ENCODE data around the gene PDE7B. TPM values are rescaled to one million over a fixed set of nuclear protein-coding genes. Genes with fewer than 3 reads are reported as not detected.
"Not testable (repeated sequence)": the region's sequence is repeated elsewhere in the genome, so short reads cannot be mapped to it uniquely, and the experiment has no call there.

The PDE7B gene
- total RNA-seq, 1 donor from 2014 or later: 0.53 TPM

DNA sequence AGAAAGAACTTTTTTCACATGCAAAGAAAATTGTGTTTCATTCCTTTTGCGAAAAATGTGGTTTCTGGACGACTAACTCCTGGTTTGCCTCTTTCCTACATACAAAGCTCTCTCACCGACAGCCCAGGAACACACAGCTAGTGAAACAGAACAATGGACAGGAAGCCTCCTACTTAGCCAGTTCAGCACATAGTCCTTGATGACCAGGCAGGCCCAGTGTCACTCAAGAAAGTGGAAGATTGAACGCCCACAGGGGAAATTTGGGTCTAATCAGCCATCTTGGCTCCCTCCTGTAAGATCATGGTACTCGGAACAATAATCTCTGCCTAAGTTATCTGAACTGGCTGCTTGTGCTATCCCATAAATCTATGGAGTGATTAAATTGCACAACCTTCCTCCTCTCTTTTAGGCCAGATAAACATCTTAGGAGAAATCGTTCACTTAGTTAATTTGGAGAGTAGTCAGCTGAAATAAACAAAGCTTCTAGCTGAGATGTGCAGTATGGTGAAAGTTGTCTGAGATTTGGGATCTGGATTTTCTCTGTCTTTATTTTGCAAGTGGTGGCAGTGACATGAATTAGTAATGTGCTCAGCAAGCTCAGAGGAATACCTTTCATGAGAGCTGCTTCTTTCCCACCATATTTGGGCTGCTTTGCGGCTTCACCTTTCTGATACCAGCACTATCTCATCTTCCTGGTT lies 251.6 kb downstream of the PDE7B start:
- H3K27me3 ChIP-seq (ENCODE audit: control insufficient read depth, insufficient read depth, low read length): no peaks in the 10 kb centered on the region
- H3K36me3 ChIP-seq (ENCODE audit: control insufficient read depth, insufficient read depth, low read length): no peaks in the 10 kb centered on the region
- H3K4me3 ChIP-seq (ENCODE audit: low read depth, low read length): no peak overlapping the region
- TF ChIP-seq, protein P1, sequence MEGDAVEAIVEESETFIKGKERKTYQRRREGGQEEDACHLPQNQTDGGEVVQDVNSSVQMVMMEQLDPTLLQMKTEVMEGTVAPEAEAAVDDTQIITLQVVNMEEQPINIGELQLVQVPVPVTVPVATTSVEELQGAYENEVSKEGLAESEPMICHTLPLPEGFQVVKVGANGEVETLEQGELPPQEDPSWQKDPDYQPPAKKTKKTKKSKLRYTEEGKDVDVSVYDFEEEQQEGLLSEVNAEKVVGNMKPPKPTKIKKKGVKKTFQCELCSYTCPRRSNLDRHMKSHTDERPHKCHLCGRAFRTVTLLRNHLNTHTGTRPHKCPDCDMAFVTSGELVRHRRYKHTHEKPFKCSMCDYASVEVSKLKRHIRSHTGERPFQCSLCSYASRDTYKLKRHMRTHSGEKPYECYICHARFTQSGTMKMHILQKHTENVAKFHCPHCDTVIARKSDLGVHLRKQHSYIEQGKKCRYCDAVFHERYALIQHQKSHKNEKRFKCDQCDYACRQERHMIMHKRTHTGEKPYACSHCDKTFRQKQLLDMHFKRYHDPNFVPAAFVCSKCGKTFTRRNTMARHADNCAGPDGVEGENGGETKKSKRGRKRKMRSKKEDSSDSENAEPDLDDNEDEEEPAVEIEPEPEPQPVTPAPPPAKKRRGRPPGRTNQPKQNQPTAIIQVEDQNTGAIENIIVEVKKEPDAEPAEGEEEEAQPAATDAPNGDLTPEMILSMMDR (IDR thresholded peaks at IDR 0.05; ENCODE audit: insufficient read depth, low read length, severe bottlenecking): no peak
- FAIRE-seq: no peak
- no peak for DNase-seq (ENCODE audit: low read depth)

DNA sequence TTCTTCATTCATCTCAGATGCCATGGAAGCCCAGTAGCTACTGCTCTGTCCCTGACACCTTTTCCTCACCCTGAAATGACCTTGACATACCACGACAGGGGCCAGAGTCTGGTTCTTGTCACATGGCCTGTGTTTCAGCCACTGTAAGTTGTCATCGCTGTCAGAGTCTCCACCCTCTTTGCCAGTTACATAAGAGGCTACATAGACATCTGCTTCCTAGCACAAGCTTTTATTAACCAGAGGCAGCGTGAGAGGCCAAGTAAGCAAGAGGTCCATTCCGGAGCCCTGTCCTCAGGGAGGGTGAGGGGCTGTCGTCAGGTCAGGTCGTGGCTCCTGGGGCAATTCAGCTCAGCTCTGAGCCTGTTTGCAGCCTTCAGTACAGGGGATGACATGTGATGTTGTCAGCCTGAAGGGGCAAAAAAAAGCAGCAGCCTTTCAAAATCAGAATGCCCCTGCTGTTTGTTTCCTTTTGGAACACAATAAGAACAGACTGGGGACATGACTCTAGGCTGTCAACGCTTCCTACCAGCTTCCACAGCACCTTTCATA lies 252.3 kb downstream of the PDE7B start:
- FAIRE-seq (no peak), DNase-seq (ENCODE audit: low read depth) (no peak)
- TF ChIP-seq, protein P1 (IDR thresholded peaks at IDR 0.05; ENCODE audit: insufficient read depth, low read length, severe bottlenecking): no peak
- no peaks in the 10 kb centered on the region for H3K36me3 ChIP-seq (ENCODE audit: control insufficient read depth, insufficient read depth, low read length)
- H3K4me3 ChIP-seq (ENCODE audit: low read depth, low read length): no peak overlapping the region
- H3K27me3 ChIP-seq (ENCODE audit: control insufficient read depth, insufficient read depth, low read length): no peaks in the 10 kb centered on the region

DNA sequence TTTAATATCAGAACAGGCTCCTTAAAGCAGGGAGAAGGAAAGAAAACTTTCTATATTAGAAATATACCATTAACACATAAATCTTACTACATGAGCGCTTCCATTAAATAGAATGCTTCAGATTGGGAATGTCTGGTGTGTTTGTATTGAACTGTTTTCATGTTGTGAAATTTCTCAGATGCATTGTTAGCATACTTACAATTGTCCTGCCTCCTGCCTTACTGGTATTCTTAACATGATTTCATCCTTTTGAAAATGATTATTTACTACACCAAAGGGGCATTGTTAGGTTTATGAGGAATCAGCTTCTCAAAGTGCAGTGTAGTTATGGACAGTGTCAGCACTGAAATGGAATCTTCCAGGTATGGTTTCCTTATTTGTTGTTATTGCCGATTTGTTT lies 253.1 kb downstream of the PDE7B start:
- Histone ChIP-seq H3K27me3 (ENCODE audit: control insufficient read depth, insufficient read depth, low read length) (no peaks in the 10 kb centered on the region), H3K36me3 (ENCODE audit: control insufficient read depth, insufficient read depth, low read length) (no peaks in the 10 kb centered on the region), H3K4me3 (ENCODE audit: low read depth, low read length) (no peak overlapping the region)
- TF ChIP-seq, protein P1 (IDR thresholded peaks at IDR 0.05; ENCODE audit: insufficient read depth, low read length, severe bottlenecking): no peak
- FAIRE-seq (no peak), DNase-seq (ENCODE audit: low read depth) (no peak)

DNA sequence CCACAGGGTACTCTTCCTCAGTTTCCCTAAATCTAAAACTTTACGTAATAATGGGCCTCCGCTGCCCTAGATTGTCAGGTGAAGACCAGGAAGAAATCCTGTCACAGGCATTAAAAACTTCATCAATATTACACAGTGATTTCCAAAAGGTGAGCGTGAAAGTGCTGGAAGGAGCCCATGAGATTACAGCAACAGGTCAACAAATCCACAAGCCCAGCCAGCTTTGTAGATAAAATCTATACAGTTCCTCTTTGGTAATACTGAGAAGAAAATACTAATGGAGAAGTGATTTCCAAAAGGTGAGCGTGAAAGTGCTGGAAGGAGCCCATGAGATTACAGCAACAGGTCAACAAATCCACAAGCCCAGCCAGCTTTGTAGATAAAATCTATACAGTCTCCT lies 254.3 kb downstream of the PDE7B start:
- not testable (repeated sequence) for H3K27me3 ChIP-seq (ENCODE audit: control insufficient read depth, insufficient read depth, low read length); H3K36me3 ChIP-seq (ENCODE audit: control insufficient read depth, insufficient read depth, low read length); FAIRE-seq; DNase-seq (ENCODE audit: low read depth); H3K4me3 ChIP-seq (ENCODE audit: low read depth, low read length)

DNA sequence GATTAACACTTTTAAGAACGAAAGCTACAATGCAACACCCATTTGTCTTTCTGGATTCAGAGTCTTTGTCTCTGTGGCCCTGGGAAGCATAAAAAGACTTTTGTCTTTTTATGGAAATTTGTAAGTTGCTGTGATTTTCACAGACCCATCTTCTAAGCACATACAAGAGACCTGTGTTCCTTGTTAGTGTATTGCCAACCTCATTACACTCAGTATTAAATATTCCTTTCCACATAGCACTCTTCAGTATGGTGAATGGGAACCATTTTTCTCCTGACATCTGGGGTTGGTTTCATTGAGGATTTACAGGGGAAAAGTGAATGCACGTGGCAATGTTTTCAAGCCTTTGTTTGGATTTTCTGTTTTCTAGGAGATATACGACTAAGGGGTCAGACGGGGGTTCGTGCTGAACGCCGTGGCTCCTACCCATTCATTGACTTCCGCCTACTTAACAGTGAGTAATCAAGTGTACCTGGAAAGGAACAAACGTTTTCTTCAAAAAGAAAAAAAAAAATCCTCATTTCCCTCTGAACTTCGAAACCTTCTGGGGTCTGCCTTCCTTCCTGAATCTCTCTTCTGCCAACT lies 257.0 kb downstream of the PDE7B start:
- Histone ChIP-seq H3K4me3 (ENCODE audit: low read depth, low read length) (no peak overlapping the region), H3K27me3 (ENCODE audit: control insufficient read depth, insufficient read depth, low read length) (no peaks in the 10 kb centered on the region), H3K36me3 (ENCODE audit: control insufficient read depth, insufficient read depth, low read length) (no peaks in the 10 kb centered on the region)
- FAIRE-seq (no peak), DNase-seq (ENCODE audit: low read depth) (no peak)
- TF ChIP-seq, protein P1 (IDR thresholded peaks at IDR 0.05; ENCODE audit: insufficient read depth, low read length, severe bottlenecking): no peak

DNA sequence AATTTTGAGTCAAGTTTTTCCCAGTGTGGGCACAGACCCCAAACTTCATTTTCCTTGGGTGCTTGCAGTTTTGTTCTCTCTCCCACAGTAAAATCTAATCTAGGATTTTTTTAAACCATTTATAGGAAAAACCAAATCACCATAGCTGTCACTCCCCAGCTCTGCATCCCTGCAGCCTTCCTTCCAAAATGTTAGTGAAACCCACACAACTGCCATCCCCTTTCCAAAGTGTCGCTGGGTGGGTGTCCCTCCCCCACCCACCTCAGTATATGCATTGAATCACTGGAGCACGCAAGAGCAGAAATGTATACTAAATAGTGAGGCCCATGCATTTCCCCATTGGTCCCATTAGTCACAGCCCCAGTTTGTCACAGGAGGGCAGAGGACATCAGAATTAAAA lies 260.3 kb downstream of the PDE7B start:
- no peak for DNase-seq (ENCODE audit: low read depth)
- TF ChIP-seq, protein P1 (IDR thresholded peaks at IDR 0.05; ENCODE audit: insufficient read depth, low read length, severe bottlenecking): no peak
- Histone ChIP-seq H3K4me3 (ENCODE audit: low read depth, low read length) (no peak overlapping the region), H3K36me3 (ENCODE audit: control insufficient read depth, insufficient read depth, low read length) (no peaks in the 10 kb centered on the region), H3K27me3 (ENCODE audit: control insufficient read depth, insufficient read depth, low read length) (no peaks in the 10 kb centered on the region)
- no peak for FAIRE-seq
